GM23338 (cell line): ENCODE data around the gene BLTP3B. TPM values are rescaled to one million over a fixed set of nuclear protein-coding genes. Genes with fewer than 3 reads are reported as not detected.

Experiments used
- ATAC-seq: fragments of 200-7000 bp; cut with Tn5 transposase; 3 replicates; pipeline ENCODE4 v1.9.1; 2020
- DNase-seq: peaks from one replicate; pipeline ENCODE4 v3.0.0-alpha.2; 2015; ENCODE audit warnings: low spot score
- H2AFZ ChIP-seq: fragments of 200-600 bp; sonication (generic); 2 replicates; pipeline ENCODE4 v1.8.0; 2016; ENCODE audit warnings: antibody characterized with exemption, mild to moderate bottlenecking, moderate library complexity
- H3F3A ChIP-seq: fragments of 200-600 bp; sonication (generic); replicated peaks from 2 replicates; pipeline ENCODE4 v1.8.0; 2017; ENCODE audit warnings: antibody characterized with exemption, mixed run types, low read depth
- H3K27ac ChIP-seq: fragments of 200-600 bp; sonication (generic); 2 replicates; pipeline ENCODE4 v1.6.1; 2016; ENCODE audit warnings: low read depth
- H3K27me3 ChIP-seq: fragments of 200-600 bp; sonication (generic); 2 replicates; pipeline ENCODE4 v1.8.0; 2016; ENCODE audit warnings: mild to moderate bottlenecking, mixed run types, moderate library complexity; ENCODE audit not compliant: insufficient read depth
- H3K36me3 ChIP-seq: fragments of 200-600 bp; sonication (generic); 2 replicates; pipeline ENCODE4 v1.8.0; 2016; ENCODE audit warnings: mild to moderate bottlenecking; ENCODE audit not compliant: insufficient read depth
- H3K4me1 ChIP-seq: fragments of 200-600 bp; sonication (generic); 2 replicates; pipeline ENCODE4 v1.8.0; 2016; ENCODE audit warnings: mild to moderate bottlenecking, moderate library complexity; ENCODE audit not compliant: insufficient read depth
- H3K4me2 ChIP-seq: fragments of 200-600 bp; sonication (generic); 2 replicates; pipeline ENCODE4 v1.7.1; 2017; ENCODE audit warnings: mixed run types
- H3K4me3 ChIP-seq: fragments of 200-600 bp; sonication (generic); 2 replicates; pipeline ENCODE4 v1.6.1; 2016; ENCODE audit warnings: mixed run types
- H3K79me2 ChIP-seq: fragments of 200-600 bp; sonication (generic); replicated peaks from 2 replicates; pipeline ENCODE4 v1.8.0; 2017; ENCODE audit warnings: mild to moderate bottlenecking; ENCODE audit not compliant: insufficient read depth
- H3K9me2 ChIP-seq: fragments of 200-600 bp; sonication (generic); 2 replicates; pipeline ENCODE4 v1.8.0; 2017; ENCODE audit not compliant: insufficient read depth
- H4K20me1 ChIP-seq: fragments of 200-600 bp; sonication (generic); replicated peaks from 2 replicates; pipeline ENCODE4 v1.8.0; 2017; ENCODE audit warnings: mild to moderate bottlenecking; ENCODE audit not compliant: insufficient read depth
- H3K27ac Mint-ChIP-seq: 2 replicates; pipeline ENCODE4 v1.8.0; 2020; ENCODE audit warnings: inconsistent platforms, mild to moderate bottlenecking, moderate library complexity, mixed read lengths
- H3K27me3 Mint-ChIP-seq: 3 replicates; pipeline ENCODE4 v1.8.0; 2022; ENCODE audit warnings: low read depth, mild to moderate bottlenecking, moderate library complexity, mixed read lengths, inconsistent platforms; ENCODE audit not compliant: insufficient read depth, poor library complexity
- H3K36me3 Mint-ChIP-seq: 3 replicates; pipeline ENCODE4 v1.8.0; 2021; ENCODE audit warnings: low read depth, mild to moderate bottlenecking, inconsistent platforms, moderate library complexity, mixed read lengths
- H3K4me1 Mint-ChIP-seq: 3 replicates; pipeline ENCODE4 v1.8.0; 2020; ENCODE audit warnings: mild to moderate bottlenecking, inconsistent platforms, mixed read lengths
- H3K4me3 Mint-ChIP-seq: 3 replicates; pipeline ENCODE4 v1.8.0; 2021; ENCODE audit warnings: moderate library complexity, mild to moderate bottlenecking, inconsistent platforms, mixed read lengths
- H3K9me3 Mint-ChIP-seq: 3 replicates; pipeline ENCODE4 v1.8.0; 2020; ENCODE audit warnings: moderate library complexity, mild to moderate bottlenecking, inconsistent platforms, mixed read lengths
- EZH2 ChIP-seq: fragments of 200-600 bp; sonication (generic); IDR thresholded peaks from one replicate; pipeline ENCODE4 v1.8.0; 2017; ENCODE audit warnings: antibody characterized with exemption, mild to moderate bottlenecking, low read depth; ENCODE audit not compliant: unreplicated experiment
- JUNB ChIP-seq: IDR thresholded peaks from one replicate; pipeline ENCODE4 v1.6.1; 2016; ENCODE audit warnings: antibody characterized with exemption; ENCODE audit not compliant: unreplicated experiment
- NANOG ChIP-seq: IDR thresholded peaks from 2 replicates; pipeline ENCODE4 v1.6.1; 2016; ENCODE audit warnings: antibody characterized with exemption, borderline replicate concordance
- POLR2AphosphoS5 ChIP-seq: IDR thresholded peaks from 2 replicates; pipeline ENCODE4 v1.6.1; 2016; ENCODE audit warnings: antibody characterized with exemption, low read depth
- STAT1 ChIP-seq: IDR thresholded peaks from one replicate; pipeline ENCODE4 v1.6.1; 2016; ENCODE audit warnings: antibody characterized with exemption; ENCODE audit not compliant: unreplicated experiment
- polyA plus RNA-seq: library from polyadenylated mRNA; unstranded; fragments of >200 nt; fragmentation: Nextera tagmentation; extraction: Ambion mirVana; gene quantifications from 2 replicates; pipeline ENCODE4 v1.2.1, GENCODE V29; 2016
- total RNA-seq: library from RNA; depleted of rRNA; stranded (reverse); fragments of >200 nt; shearing (Covaris generic); gene quantifications from 2 replicates; pipeline ENCODE4 v1.2.3, GENCODE V29; 2014
- TF ChIP-seq, protein P1 (sequence below): fragments of 250-450 bp; sonication (Bioruptor Pico); IDR thresholded peaks from 2 replicates; pipeline ENCODE4 v1.5.0; 2020; ENCODE audit warnings: mild to moderate bottlenecking, moderate library complexity

BLTP3B gene
- total and polyA plus RNA-seq, 2 experiments from 2014 or later: 11.2 to 35.8 TPM

DNA sequence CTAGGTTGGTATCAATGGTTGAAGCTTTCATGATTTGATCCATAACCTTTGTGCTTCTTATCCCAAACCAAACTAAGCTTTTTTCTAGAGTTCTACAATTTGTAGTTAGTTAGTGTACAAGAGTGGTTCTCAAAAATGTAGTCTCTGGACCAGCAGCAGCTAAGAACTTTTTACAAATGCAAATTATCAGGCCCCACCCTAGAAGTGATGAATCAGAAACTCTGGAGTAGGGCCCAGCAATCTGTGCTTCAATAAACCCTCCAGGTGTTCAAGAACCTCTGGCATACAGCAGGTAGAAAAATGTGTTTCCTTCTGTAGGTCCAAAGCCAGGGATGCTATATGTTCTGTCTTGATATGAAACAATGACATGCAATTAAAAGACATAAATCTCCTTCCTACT lies 31.8 kb upstream of the BLTP3B start (continued):
- TF ChIP-seq STAT1 (no peak), JUNB (no peak), POLR2AphosphoS5 (no peak), NANOG (no peak)
- TF ChIP-seq, protein P1, sequence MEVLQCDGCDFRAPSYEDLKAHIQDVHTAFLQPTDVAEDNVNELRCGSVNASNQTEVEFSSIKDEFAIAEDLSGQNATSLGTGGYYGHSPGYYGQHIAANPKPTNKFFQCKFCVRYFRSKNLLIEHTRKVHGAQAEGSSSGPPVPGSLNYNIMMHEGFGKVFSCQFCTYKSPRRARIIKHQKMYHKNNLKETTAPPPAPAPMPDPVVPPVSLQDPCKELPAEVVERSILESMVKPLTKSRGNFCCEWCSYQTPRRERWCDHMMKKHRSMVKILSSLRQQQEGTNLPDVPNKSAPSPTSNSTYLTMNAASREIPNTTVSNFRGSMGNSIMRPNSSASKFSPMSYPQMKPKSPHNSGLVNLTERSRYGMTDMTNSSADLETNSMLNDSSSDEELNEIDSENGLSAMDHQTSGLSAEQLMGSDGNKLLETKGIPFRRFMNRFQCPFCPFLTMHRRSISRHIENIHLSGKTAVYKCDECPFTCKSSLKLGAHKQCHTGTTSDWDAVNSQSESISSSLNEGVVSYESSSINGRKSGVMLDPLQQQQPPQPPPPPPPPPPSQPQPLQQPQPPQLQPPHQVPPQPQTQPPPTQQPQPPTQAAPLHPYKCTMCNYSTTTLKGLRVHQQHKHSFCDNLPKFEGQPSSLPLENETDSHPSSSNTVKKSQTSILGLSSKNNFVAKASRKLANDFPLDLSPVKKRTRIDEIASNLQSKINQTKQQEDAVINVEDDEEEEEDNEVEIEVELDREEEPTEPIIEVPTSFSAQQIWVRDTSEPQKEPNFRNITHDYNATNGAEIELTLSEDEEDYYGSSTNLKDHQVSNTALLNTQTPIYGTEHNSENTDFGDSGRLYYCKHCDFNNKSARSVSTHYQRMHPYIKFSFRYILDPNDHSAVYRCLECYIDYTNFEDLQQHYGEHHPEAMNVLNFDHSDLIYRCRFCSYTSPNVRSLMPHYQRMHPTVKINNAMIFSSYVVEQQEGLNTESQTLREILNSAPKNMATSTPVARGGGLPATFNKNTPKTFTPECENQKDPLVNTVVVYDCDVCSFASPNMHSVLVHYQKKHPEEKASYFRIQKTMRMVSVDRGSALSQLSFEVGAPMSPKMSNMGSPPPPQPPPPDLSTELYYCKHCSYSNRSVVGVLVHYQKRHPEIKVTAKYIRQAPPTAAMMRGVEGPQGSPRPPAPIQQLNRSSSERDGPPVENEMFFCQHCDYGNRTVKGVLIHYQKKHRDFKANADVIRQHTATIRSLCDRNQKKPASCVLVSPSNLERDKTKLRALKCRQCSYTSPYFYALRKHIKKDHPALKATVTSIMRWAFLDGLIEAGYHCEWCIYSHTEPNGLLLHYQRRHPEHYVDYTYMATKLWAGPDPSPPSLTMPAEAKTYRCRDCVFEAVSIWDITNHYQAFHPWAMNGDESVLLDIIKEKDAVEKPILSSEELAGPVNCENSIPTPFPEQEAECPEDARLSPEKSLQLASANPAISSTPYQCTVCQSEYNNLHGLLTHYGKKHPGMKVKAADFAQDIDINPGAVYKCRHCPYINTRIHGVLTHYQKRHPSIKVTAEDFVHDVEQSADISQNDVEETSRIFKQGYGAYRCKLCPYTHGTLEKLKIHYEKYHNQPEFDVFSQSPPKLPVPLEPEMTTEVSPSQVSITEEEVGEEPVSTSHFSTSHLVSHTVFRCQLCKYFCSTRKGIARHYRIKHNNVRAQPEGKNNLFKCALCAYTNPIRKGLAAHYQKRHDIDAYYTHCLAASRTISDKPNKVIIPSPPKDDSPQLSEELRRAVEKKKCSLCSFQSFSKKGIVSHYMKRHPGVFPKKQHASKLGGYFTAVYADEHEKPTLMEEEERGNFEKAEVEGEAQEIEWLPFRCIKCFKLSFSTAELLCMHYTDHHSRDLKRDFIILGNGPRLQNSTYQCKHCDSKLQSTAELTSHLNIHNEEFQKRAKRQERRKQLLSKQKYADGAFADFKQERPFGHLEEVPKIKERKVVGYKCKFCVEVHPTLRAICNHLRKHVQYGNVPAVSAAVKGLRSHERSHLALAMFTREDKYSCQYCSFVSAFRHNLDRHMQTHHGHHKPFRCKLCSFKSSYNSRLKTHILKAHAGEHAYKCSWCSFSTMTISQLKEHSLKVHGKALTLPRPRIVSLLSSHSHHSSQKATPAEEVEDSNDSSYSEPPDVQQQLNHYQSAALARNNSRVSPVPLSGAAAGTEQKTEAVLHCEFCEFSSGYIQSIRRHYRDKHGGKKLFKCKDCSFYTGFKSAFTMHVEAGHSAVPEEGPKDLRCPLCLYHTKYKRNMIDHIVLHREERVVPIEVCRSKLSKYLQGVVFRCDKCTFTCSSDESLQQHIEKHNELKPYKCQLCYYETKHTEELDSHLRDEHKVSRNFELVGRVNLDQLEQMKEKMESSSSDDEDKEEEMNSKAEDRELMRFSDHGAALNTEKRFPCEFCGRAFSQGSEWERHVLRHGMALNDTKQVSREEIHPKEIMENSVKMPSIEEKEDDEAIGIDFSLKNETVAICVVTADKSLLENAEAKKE (CRISPR knock-in tag): no peak

DNA sequence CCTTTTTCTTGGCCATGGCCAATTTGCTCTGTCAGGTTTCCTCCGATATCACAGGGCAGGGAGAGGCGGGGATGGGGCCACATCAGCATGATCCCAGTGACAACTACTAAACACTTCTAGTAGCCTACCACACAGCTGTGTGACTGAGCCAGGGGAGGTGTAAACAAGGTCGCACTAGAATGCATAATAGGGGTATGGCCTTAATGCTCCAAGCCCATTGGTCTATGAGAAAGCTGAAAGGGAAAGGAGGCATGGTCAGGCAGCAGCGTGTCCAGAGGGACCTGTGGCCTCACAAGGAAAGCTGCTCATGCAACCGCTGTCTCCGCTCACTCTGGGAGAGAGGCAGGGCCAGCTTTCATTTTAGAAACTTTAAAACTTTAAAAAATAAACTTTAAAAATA lies 30.4 kb upstream of the BLTP3B start:
- peaks cover 3% of the 10 kb centered on the region for H3K27me3 Mint-ChIP-seq
- DNase-seq (no peak), ATAC-seq (peak; percentile 56)
- H3K9me3 Mint-ChIP-seq: no peaks in the 10 kb centered on the region
- no peak overlapping the region for H2AFZ ChIP-seq
- H3F3A ChIP-seq: no peaks in the 10 kb centered on the region
- no peaks in the 10 kb centered on the region for H3K4me1 ChIP-seq
- no peak overlapping the region for H3K4me2 ChIP-seq
- peaks cover 5% of the 10 kb centered on the region; the same call in 1 of the 3 replicates for H3K4me1 Mint-ChIP-seq
- no peaks in the 10 kb centered on the region for H3K36me3 ChIP-seq
- no peak overlapping the region for H3K27ac ChIP-seq
- peaks cover 13% of the 10 kb centered on the region; the same call in 2 of the 3 replicates for H3K36me3 Mint-ChIP-seq
- H3K79me2 ChIP-seq: no peaks in the 10 kb centered on the region
- 0 out of 2 replicates have a peak, but pooled peaks cover 3% of the 10 kb centered on the region for H4K20me1 ChIP-seq
- no peak overlapping the region for H3K4me3 ChIP-seq
- peak overlapping the region; percentile 46; the same call in 1 of the 2 replicates for H3K27ac Mint-ChIP-seq
- no peaks in the 10 kb centered on the region for H3K9me2 ChIP-seq
- H3K4me3 Mint-ChIP-seq: no peak overlapping the region
- no peaks in the 10 kb centered on the region for H3K27me3 ChIP-seq
- TF ChIP-seq, protein P1 (CRISPR knock-in tag): no peak
- TF ChIP-seq EZH2: no peak
